Astrocyte (in vitro differentiated cells and primary cell): ENCODE results near the gene UTS2R.

ENCODE experiments used
- EZH2 ChIP-seq: IDR thresholded peaks from 2 replicates; pipeline ENCODE4 v1.6.1; 2012; ENCODE audit warnings: mild to moderate bottlenecking, low read length, inconsistent platforms; ENCODE audit not compliant: insufficient read depth
- TF ChIP-seq, protein P1 (sequence below): IDR thresholded peaks from 2 replicates; pipeline ENCODE4 v1.5.1; 2011; ENCODE audit warnings: low read depth, mild to moderate bottlenecking, inconsistent platforms, low read length, moderate library complexity; ENCODE audit not compliant: insufficient read depth

DNA sequence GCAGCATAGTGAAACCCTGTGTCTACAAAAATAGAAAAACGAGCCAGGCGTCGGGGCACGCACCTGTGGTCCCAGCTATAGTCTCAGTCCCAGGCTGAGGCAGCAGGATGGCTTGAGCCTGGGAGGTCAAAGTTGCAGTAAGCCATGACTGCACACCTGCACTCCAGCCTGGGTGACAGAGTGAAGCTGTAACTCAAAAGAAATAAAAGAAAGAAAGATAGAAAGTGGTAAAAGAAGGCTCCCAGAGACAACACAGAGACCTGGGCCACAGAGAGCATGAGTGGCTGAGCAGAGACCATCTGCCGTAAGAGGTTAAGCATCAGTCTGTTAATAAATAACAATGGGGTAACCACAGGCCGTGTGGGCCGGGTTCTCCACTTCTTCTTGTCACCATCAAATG, 31.3 kb downstream of the UTS2R start:
- TF ChIP-seq, protein P1, sequence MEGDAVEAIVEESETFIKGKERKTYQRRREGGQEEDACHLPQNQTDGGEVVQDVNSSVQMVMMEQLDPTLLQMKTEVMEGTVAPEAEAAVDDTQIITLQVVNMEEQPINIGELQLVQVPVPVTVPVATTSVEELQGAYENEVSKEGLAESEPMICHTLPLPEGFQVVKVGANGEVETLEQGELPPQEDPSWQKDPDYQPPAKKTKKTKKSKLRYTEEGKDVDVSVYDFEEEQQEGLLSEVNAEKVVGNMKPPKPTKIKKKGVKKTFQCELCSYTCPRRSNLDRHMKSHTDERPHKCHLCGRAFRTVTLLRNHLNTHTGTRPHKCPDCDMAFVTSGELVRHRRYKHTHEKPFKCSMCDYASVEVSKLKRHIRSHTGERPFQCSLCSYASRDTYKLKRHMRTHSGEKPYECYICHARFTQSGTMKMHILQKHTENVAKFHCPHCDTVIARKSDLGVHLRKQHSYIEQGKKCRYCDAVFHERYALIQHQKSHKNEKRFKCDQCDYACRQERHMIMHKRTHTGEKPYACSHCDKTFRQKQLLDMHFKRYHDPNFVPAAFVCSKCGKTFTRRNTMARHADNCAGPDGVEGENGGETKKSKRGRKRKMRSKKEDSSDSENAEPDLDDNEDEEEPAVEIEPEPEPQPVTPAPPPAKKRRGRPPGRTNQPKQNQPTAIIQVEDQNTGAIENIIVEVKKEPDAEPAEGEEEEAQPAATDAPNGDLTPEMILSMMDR = no peak
- TF ChIP-seq EZH2 = no peak
